Endodermal cell (in vitro differentiated cells): ENCODE measurements around the gene LTBP2. TPM values are rescaled to one million over a fixed set of nuclear protein-coding genes. Genes with fewer than 3 reads are reported as not detected.

ENCODE experiments used
- DNase-seq: peaks from one replicate; pipeline ENCODE4 v3.0.0-alpha.2; 2017
- H3K27ac ChIP-seq: 2 replicates; pipeline ENCODE4 v1.5.1; 2013; ENCODE audit warnings: mild to moderate bottlenecking, low read depth, low read length, moderate library complexity
- H3K27me3 ChIP-seq: 2 replicates; pipeline ENCODE4 v1.6.1; 2013; ENCODE audit warnings: mild to moderate bottlenecking, low read length, moderate library complexity; ENCODE audit not compliant: insufficient read depth, control insufficient read depth, poor library complexity, severe bottlenecking
- H3K36me3 ChIP-seq: 2 replicates; pipeline ENCODE4 v1.7.0; 2013; ENCODE audit warnings: mild to moderate bottlenecking, low read length, moderate library complexity; ENCODE audit not compliant: control insufficient read depth, insufficient read depth
- H3K4me1 ChIP-seq: one replicate; pipeline ENCODE4 v1.7.0; 2013; ENCODE audit warnings: low read length; ENCODE audit not compliant: control insufficient read depth, insufficient read depth
- H3K4me3 ChIP-seq: 2 replicates; pipeline ENCODE4 v1.5.1; 2013; ENCODE audit warnings: mild to moderate bottlenecking, low read length, moderate library complexity
- H3K9ac ChIP-seq: 2 replicates; pipeline ENCODE4 v1.6.1; 2013; ENCODE audit warnings: mild to moderate bottlenecking, low read length, moderate library complexity; ENCODE audit not compliant: poor library complexity, severe bottlenecking; ENCODE audit errors: extremely low read depth
- H3K9me3 ChIP-seq: 2 replicates; pipeline ENCODE4 v1.6.1; 2013; ENCODE audit warnings: mild to moderate bottlenecking, low read length, moderate library complexity; ENCODE audit not compliant: control insufficient read depth
- H3K27ac Mint-ChIP-seq: 2 replicates; pipeline ENCODE4 v1.8.0; 2020; ENCODE audit warnings: mixed read lengths
- H3K27me3 Mint-ChIP-seq: 2 replicates; pipeline ENCODE4 v1.8.0; 2021; ENCODE audit warnings: mild to moderate bottlenecking, mixed read lengths; ENCODE audit not compliant: insufficient read depth
- H3K36me3 Mint-ChIP-seq: 2 replicates; pipeline ENCODE4 v1.8.0; 2020; ENCODE audit warnings: low read depth, mixed read lengths
- H3K4me1 Mint-ChIP-seq: 2 replicates; pipeline ENCODE4 v1.8.0; 2020; ENCODE audit warnings: mixed read lengths
- H3K4me3 Mint-ChIP-seq: 2 replicates; pipeline ENCODE4 v1.8.0; 2020; ENCODE audit warnings: mild to moderate bottlenecking, moderate library complexity, mixed read lengths
- H3K9me3 Mint-ChIP-seq: 2 replicates; pipeline ENCODE4 v1.8.0; 2020; ENCODE audit warnings: mild to moderate bottlenecking, mixed read lengths
- CTCF ChIP-seq: fragments of 200-600 bp; sonication (generic); conservative IDR thresholded peaks from 2 replicates; pipeline ENCODE4 v1.5.0; 2021; ENCODE audit warnings: antibody characterized with exemption, mild to moderate bottlenecking
- WGBS, 2 experiments: methylation state at CpG; one replicate each; pipeline versions ENCODE4 v1.1.5 to v1.1.7; 2013; ENCODE audit warnings: missing lambda C conversion rate in 2 of 2, mixed read lengths in 1 of 2; ENCODE audit not compliant: insufficient coverage in 1 of 2, insufficient read length in 1 of 2; 5-methylcytosine and 5-hydroxymethylcytosine counted together
- total RNA-seq, 2 donors: library from RNA; stranded (reverse); fragmentation: NEBNext Ultra II Directional in 1 of 2; extraction: Animal tissue kit (Norgen Biotek cat#: 25700) in 1 of 2; gene quantifications; 2 replicates in 1 of 2; 3 replicates in 1 of 2; pipeline ENCODE4 v1.2.1, GENCODE V29; 2021

The LTBP2 gene
- total RNA-seq, 2 donors from 2014 or later: 1.7 to 2.9 TPM

- peaks cover 57% of the 10 kb centered on the region for H3K4me1 Mint-ChIP-seq
Measured at GRCh38 chr14:74634481-74634880, 22.4 kb upstream of the LTBP2 start.

GRCh38 chr14:74630881-74631690, 19.0 kb upstream of the LTBP2 start:
- DNase-seq: no peak
- H3K4me3 ChIP-seq: no peak overlapping the region
- Mint-ChIP-seq H3K27ac (no peak overlapping the region), H3K4me3 (no peak overlapping the region), H3K27me3 (peaks cover 1% of the 10 kb centered on the region), H3K36me3 (no peaks in the 10 kb centered on the region), H3K4me1 (peaks cover 40% of the 10 kb centered on the region), H3K9me3 (no peaks in the 10 kb centered on the region)
- no peak overlapping the region for H3K9ac ChIP-seq
- 86 to 88% methylated on average over 8 to 15 of the region's 15 CpGs for WGBS, 2 experiments
- no peaks in the 10 kb centered on the region for H3K27me3 ChIP-seq
- no peaks in the 10 kb centered on the region for H3K36me3 ChIP-seq
- no peak overlapping the region for H3K27ac ChIP-seq
- H3K9me3 ChIP-seq: no peaks in the 10 kb centered on the region
- TF ChIP-seq CTCF: no peak
- peaks cover 18% of the 10 kb centered on the region for H3K4me1 ChIP-seq

More at GRCh38 chr14:74634481-74634880, 22.4 kb upstream of the LTBP2 start:
- H3K4me1 ChIP-seq: peaks cover 29% of the 10 kb centered on the region
- no peaks in the 10 kb centered on the region for H3K9me3 ChIP-seq
- H3K27me3 ChIP-seq: no peaks in the 10 kb centered on the region
- no peak overlapping the region for H3K27ac ChIP-seq
- no peak for TF ChIP-seq CTCF
- H3K36me3 Mint-ChIP-seq: no peaks in the 10 kb centered on the region
- H3K9me3 Mint-ChIP-seq: no peaks in the 10 kb centered on the region
- H3K4me3 Mint-ChIP-seq: no peak overlapping the region
- H3K4me3 ChIP-seq: no peak overlapping the region
- no peak for DNase-seq
- no peaks in the 10 kb centered on the region for H3K27me3 Mint-ChIP-seq
- H3K36me3 ChIP-seq: no peaks in the 10 kb centered on the region
- H3K9ac ChIP-seq: no peak overlapping the region
- H3K27ac Mint-ChIP-seq: no peak overlapping the region
- 100% methylated on average over 1 of the region's 1 CpG; no CpG with 5 or more reads in 1 of the 2 experiments for WGBS, 2 experiments

- 92 to 96% methylated on average over 5 of the region's 5 CpGs for WGBS, 2 experiments
- no peaks in the 10 kb centered on the region for H3K9me3 Mint-ChIP-seq
- Histone ChIP-seq H3K36me3 (no peaks in the 10 kb centered on the region), H3K27ac (no peak overlapping the region), H3K9ac (no peak overlapping the region), H3K4me3 (no peak overlapping the region), H3K4me1 (peaks cover 8% of the 10 kb centered on the region), H3K9me3 (no peaks in the 10 kb centered on the region), H3K27me3 (no peaks in the 10 kb centered on the region)
- no peaks in the 10 kb centered on the region for H3K36me3 Mint-ChIP-seq
- TF ChIP-seq CTCF: no peak
- H3K4me1 Mint-ChIP-seq: peaks cover 21% of the 10 kb centered on the region
- H3K4me3 Mint-ChIP-seq: no peak overlapping the region
- peaks cover 5% of the 10 kb centered on the region for H3K27me3 Mint-ChIP-seq
- no peak overlapping the region for H3K27ac Mint-ChIP-seq
- DNase-seq: no peak
Measured at GRCh38 chr14:74628418-74628817, 16.4 kb upstream of the LTBP2 start.
